Camera-type eye (tissue), 1 donor: Measurements from ENCODE around the gene MCEMP1. TPM values are rescaled to one million over a fixed set of nuclear protein-coding genes. Genes with fewer than 3 reads are reported as not detected.

ENCODE experiments used
- total RNA-seq: library from RNA; depleted of rRNA; stranded (reverse); fragments of >200 nt; gene quantifications from one replicate; pipeline ENCODE4 v1.2.3, GENCODE V29; 2014

Gene MCEMP1, protein sequence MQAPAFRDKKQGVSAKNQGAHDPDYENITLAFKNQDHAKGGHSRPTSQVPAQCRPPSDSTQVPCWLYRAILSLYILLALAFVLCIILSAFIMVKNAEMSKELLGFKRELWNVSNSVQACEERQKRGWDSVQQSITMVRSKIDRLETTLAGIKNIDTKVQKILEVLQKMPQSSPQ
- total RNA-seq, result not detected

DNA sequence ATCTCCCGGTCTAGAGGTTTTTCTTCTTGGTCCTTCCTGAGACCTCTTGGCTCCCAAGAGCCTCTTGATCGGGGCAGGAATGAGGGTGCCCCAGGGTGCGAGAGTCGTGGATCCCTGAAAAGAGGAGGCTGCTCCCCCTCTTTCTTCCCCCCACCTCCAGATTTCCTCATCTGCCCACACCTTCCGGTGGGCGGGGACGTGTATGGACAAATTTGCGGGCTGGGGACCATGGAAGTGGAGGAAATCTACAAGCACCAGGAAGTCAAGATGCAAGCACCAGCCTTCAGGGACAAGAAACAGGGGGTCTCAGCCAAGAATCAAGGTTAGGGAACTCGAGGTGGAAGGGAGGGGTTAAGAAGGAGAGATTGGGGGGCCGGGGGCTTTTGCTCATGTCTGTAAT, at the start of gene MCEMP1:
Gene MCEMP1 (plus strand): TSS at position 237 of the 400 bp plus-strand sequence. CDS start 31 bp downstream, at position 268.

DNA sequence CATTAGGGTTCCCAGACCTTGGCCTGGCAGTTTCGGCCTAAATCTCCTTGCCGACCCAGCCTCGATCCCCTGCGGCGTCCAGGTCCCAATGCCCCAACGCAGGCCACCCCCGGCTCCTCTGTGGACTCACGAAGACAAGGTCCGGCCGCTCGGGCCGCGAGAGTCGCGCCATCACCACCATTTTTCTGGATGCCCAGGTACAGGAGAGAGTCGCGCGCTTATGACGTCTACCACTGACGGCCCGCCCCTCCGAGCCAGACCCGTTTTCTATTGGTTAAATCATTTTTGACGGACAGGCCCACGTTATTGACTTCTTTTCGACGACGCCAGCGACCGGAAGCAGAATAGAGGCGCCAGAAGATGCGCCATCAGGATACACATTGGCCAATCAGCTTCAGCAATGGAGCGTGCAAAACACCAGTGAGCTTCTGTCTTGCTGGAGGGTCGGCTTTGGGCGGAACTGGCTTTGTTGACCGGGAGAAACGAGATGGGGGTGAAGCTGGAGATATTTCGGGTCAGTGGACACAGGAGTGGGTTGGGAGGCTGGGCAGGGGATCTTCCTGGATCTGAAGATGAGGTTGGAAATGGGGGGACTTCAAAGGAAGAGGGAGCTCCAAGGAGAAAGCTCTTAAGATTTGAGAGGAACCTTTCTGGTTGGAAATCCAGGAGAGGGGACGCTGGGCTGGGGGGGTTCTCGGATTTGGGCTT, 47.4 kb upstream of the MCEMP1 start, which contains the start of the genes PET100 and XAB2:
Gene PET100 (plus strand): TSS at position 447 of the 708 bp plus-strand sequence. CDS start 41 bp downstream, at position 488.
Gene XAB2 (minus strand): TSS at position 199 of the 708 bp plus-strand sequence. CDS start 18 bp downstream, at position 181.

DNA sequence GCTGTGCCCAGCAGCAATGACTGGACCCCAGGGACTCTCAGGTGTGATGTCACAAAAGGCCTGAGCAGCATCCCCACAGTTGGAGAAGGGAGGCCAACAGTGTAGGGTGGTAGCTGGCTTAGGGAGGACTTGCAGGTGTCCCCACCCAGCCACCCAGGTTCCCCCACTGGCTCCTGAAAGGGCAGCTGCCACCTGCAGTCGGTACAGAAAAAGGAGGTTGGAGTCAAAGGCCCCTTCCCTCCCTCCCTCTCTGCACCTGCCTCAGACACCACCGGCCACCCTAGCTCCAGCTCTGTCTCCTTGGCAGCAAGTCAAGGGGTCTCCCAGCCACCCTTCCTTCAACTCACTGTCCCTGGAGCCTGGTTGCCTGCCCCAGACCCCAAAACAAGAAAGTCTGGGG, 43.2 kb upstream of the MCEMP1 start, which contains the start of gene PCP2:
Gene PCP2 (minus strand): TSS at position 22 of the 400 bp plus-strand sequence. CDS start 262 bp downstream, outside the sequence.

DNA sequence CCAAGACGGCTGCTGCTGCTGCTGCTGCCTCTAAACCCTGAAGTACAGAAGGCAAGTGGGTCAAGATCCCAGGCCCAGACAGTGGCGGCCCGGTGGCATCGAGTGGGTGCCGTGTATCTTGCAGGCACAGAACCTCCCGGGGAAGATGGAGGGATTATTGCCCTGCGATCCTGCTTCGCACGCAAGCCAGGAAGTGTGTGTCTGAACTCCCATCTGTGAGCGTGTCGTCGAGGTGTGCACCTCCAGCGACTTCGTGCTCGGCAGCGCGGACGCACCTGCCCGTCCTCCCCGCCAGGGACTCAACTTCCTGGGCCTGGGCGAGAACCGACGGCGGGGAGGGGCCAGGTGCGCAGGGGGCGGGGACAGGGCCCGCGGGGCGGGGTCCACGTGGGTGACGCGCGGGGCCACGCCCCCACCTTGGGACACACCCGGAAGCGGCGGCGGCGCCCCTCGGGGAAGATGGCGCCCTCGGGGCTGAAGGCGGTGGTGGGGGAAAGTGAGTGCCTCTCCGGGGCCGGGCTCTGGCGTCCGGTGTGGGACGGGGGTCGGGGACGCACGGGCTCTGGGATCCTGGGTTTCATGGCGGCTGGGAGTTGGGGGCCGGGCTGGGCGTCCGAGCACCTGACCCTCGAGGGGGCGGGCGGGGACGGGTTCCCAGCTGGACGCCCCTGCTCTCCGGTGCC, 40.1 kb upstream of the MCEMP1 start, which contains the start of gene STXBP2:
Gene STXBP2 (plus strand): TSS at position 420 of the 683 bp plus-strand sequence. CDS start 40 bp downstream, at position 460.

DNA sequence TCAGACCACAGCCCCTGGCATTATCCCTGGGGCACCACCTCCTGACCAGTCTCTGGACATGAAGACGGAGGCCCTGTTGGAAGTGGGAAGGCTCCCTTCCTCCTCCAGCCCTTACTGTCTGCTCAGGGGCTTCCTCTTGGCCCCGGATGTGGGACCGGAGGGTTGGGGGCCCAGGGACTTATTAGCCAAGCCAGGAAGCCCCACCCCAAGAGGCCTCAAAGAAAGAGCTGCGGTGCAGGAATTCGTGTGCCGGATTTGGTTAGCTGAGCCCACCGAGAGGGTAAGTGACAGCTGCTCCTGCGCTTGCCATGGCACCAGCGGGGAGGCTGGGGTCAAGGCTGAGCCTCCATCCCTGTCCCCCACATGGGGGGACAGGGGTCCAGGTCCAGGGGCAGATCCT, 8.0 kb upstream of the MCEMP1 start, which contains the start of gene RETN:
Gene RETN (plus strand): TSS at position 208 of the 400 bp plus-strand sequence. CDS start 278 bp downstream, outside the sequence.

DNA sequence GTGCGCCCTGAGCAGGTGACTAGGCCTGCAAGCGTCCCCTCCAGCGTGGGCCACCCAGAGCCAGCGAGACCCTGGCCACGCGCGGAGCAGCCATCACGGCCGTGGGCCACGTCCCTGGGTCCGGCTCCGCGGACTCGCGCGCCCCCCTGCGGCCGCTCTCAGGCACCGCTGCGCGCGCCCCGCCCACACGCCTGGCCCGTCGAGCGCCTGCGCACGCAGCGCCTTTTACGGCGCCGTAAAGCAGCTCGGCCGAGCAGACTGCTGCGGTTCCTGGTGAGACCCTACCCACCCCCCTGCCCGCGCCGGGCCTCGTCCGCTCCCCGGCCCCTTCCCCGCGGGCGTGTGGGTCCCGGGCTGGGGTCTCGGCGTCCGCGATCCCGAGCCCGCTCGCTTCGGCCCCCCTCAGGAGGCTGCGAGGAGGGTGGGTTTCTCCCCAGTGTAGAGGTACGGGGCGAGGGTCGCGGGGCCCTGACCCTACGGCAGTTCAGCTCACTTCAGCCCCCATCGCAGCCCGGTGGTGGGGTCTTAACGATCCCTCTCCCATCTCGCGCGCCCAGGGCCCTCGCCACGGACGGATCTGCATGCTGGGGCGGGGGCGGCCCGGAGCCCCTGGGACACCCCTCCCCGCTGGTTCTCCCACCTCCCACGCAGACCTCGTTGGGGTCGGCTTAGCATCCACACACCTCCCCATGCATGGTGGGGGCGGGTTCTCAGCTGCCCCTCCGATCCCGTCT, 3.9 kb downstream of the MCEMP1 start, which contains the start of gene TRAPPC5:
Gene TRAPPC5 (plus strand): TSS at position 228 of the 734 bp plus-strand sequence. CDS start 1,421 bp downstream, outside the sequence.

DNA sequence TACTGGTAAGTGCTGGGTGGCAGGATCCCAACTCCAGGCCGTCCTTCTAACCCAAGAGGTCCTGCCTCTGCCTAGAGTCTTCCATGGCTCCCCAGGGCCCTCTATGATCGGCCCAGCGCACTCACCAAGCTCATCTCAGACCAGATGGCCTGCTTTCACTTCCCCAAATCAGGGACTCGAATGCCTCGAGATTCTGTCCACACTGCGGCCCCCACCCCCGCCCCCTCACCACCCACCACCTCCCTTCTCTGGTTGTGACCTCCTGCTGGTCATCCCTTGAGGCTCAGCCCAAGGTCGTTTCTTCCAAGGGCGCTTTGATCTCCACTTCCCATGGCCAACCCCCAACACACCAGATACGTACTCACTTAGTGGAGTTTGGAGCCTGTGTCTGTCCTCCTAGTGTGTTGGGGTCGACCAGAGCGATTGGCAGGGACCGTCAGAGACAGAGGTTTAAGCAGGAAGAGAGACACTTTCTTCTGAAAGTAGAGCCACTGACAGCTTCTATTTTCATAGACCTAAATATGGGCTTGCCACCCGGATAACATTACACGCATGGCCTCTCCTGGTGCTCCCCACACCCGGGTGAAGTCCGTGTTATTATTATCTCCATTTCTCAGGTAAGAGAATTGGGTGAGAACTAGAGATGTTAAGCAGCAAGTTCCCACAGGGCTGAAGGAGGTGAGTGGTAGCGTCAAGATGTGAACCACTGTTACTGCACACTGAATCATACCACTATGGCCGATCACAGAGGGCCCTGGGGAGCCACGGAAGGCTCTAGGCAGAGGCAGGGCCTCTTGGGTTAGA, 25.0 kb downstream of the MCEMP1 start, which contains the start of gene FCER2:
Gene FCER2 (minus strand): TSS at position 478 of the 804 bp plus-strand sequence. CDS start 2,371 bp downstream, outside the sequence.

Other genes starting within 250 kb of the MCEMP1 start
- 2.3 TPM for gene PEX11G, start 188.1 kb upstream of the MCEMP1 start, total RNA-seq
- gene ZNF358, start 161.0 kb upstream of the MCEMP1 start, total RNA-seq, result 28.1 TPM
- gene MCOLN1, start 154.5 kb upstream of the MCEMP1 start, total RNA-seq, result 10.2 TPM
- gene PNPLA6, start 141.4 kb upstream of the MCEMP1 start, total RNA-seq, result 59.0 TPM
- 13.7 TPM for gene CAMSAP3, start 81.2 kb upstream of the MCEMP1 start, total RNA-seq
- 49.8 TPM for gene XAB2, start 47.5 kb upstream of the MCEMP1 start, total RNA-seq
- 6.2 TPM for gene PET100, start 47.3 kb upstream of the MCEMP1 start, total RNA-seq
- 12.3 TPM for gene PCP2, start 43.4 kb upstream of the MCEMP1 start, total RNA-seq
- 12.3 TPM for gene STXBP2, start 40.0 kb upstream of the MCEMP1 start, total RNA-seq
- gene RETN, start 8.0 kb upstream of the MCEMP1 start, total RNA-seq, result not detected
- gene TRAPPC5, start 3.7 kb downstream of the MCEMP1 start, total RNA-seq, result 36.9 TPM
- gene FCER2, start 25.0 kb downstream of the MCEMP1 start, total RNA-seq, result not detected
- gene CLEC4G, start 55.0 kb downstream of the MCEMP1 start, total RNA-seq, result 0.71 TPM
- 5.4 TPM for gene CD209, start 70.4 kb downstream of the MCEMP1 start, total RNA-seq
- gene CLEC4M, start 86.2 kb downstream of the MCEMP1 start, total RNA-seq, result 0.27 TPM
- gene EVI5L, start 153.1 kb downstream of the MCEMP1 start, total RNA-seq, result 26.1 TPM
- gene PRR36, start 197.3 kb downstream of the MCEMP1 start, total RNA-seq, result 4.7 TPM
- gene LRRC8E, start 211.4 kb downstream of the MCEMP1 start, total RNA-seq, result 0.33 TPM
- gene MAP2K7, start 226.8 kb downstream of the MCEMP1 start, total RNA-seq, result 20.3 TPM
- not detected for gene TGFBR3L, start 237.7 kb downstream of the MCEMP1 start, total RNA-seq
- 7.1 TPM for gene SNAPC2, start 243.2 kb downstream of the MCEMP1 start, total RNA-seq
- gene CTXN1, start 249.0 kb downstream of the MCEMP1 start, total RNA-seq, result 10.9 TPM